K562 (cell line): ENCODE data around the gene PIK3CG. TPM values are rescaled to one million over a fixed set of nuclear protein-coding genes. Genes with fewer than 3 reads are reported as not detected.

Experiments used
- HMG20B ChIP-seq: fragments of 250-450 bp; sonication (Bioruptor Pico); IDR thresholded peaks from 2 replicates; pipeline ENCODE4 v1.5.0; 2021; ENCODE audit warnings: mild to moderate bottlenecking
- SNIP1 ChIP-seq: fragments of 450-650 bp; IDR thresholded peaks from 2 replicates; pipeline ENCODE4 v1.7.1; 2017; ENCODE audit warnings: low read depth, mild to moderate bottlenecking
- SREBF2 ChIP-seq: sonication (generic); formaldehyde crosslinking; IDR thresholded peaks from 2 replicates; pipeline ENCODE4 v1.4.0; 2020; ENCODE audit warnings: mild to moderate bottlenecking, missing genetic modification reagents
- STAT5B ChIP-seq: fragments of 250-450 bp; sonication (Bioruptor Pico); IDR thresholded peaks from 2 replicates; pipeline ENCODE4 v1.8.0; 2021; ENCODE audit warnings: mild to moderate bottlenecking, inconsistent platforms
- TFAM ChIP-seq: fragments of 250-450 bp; sonication (Bioruptor Pico); conservative IDR thresholded peaks from 2 replicates; pipeline ENCODE4 v1.5.0; 2021; ENCODE audit warnings: mild to moderate bottlenecking, moderate library complexity
- ZFP1 ChIP-seq: fragments of 450-650 bp; formaldehyde crosslinking; IDR thresholded peaks from 2 replicates; pipeline ENCODE4 v1.4.0; 2020; ENCODE audit warnings: mild to moderate bottlenecking, mixed read lengths
- ZNF140 ChIP-seq: fragments of 250-450 bp; sonication (Bioruptor Pico); IDR thresholded peaks from 2 replicates; pipeline ENCODE4 v1.8.0; 2021; ENCODE audit warnings: moderate library complexity, mild to moderate bottlenecking, inconsistent platforms
- ZNF589 ChIP-seq: fragments of 200-800 bp; sonication (Bioruptor generic); IDR thresholded peaks from 2 replicates; pipeline ENCODE4 v1.6.1; 2016; ENCODE audit warnings: low read depth, missing genetic modification characterization, missing compliant biosample characterization
- polyA plus RNA-seq, 8 experiments: library from polyadenylated mRNA; depleted of rRNA in 4 of 8; stranded (reverse) in 5 of 8; unstranded in 3 of 8; fragments of >200 nt; fragmentation: Nextera tagmentation in 2 of 8; fragmentation: Illumina TruSeq in 1 of 8; extraction: Ambion mirVana in 2 of 8; extraction: Trizol in 1 of 8; gene quantifications; 2 replicates each; pipeline versions ENCODE4 v1.2.1 to v1.2.3, GENCODE V29; 2011 to 2014; ENCODE audit warnings: inconsistent platforms in 1 of 8, missing spikeins in 1 of 8
- total RNA-seq, 7 experiments: library from RNA; depleted of rRNA in 6 of 7; stranded (reverse); fragments of >200 nt in 6 of 7; fragmentation: Illumina TruSeq in 2 of 7; extraction: Trizol in 2 of 7; gene quantifications; 2 replicates each; pipeline versions ENCODE4 v1.2.1 to v1.2.3, GENCODE V29; 2011 to 2021; ENCODE audit warnings: low replicate concordance in 1 of 7
- TF ChIP-seq, protein P1 (sequence below): fragments of 200-600 bp; sonication (generic); IDR thresholded peaks from one replicate; pipeline ENCODE4 v1.6.1; 2012; ENCODE audit warnings: mild to moderate bottlenecking, low read depth, low read length, inconsistent platforms
- TF ChIP-seq, protein P2 (sequence below): fragments of 250-450 bp; sonication (Bioruptor Pico); IDR thresholded peaks from 2 replicates; pipeline ENCODE4 v1.5.1; 2021; ENCODE audit warnings: mild to moderate bottlenecking
- TF ChIP-seq, protein P3 (sequence below): sonication (generic); formaldehyde crosslinking; IDR thresholded peaks from 2 replicates; pipeline ENCODE4 v1.8.0; 2022; ENCODE audit warnings: missing genetic modification reagents, mild to moderate bottlenecking, moderate library complexity, borderline replicate concordance
- TF ChIP-seq, protein P4 (sequence below): fragments of 450-650 bp; formaldehyde crosslinking; IDR thresholded peaks from 2 replicates; pipeline ENCODE4 v1.4.0; 2020; ENCODE audit warnings: mild to moderate bottlenecking, mixed read lengths

PIK3CG gene
- total and polyA plus RNA-seq, 9 of the 15 experiments (the other 6 are each of a cell fraction or from before 2014, with no cell fraction given), result 5.3 to 42.5 (median 29.0) TPM

DNA sequence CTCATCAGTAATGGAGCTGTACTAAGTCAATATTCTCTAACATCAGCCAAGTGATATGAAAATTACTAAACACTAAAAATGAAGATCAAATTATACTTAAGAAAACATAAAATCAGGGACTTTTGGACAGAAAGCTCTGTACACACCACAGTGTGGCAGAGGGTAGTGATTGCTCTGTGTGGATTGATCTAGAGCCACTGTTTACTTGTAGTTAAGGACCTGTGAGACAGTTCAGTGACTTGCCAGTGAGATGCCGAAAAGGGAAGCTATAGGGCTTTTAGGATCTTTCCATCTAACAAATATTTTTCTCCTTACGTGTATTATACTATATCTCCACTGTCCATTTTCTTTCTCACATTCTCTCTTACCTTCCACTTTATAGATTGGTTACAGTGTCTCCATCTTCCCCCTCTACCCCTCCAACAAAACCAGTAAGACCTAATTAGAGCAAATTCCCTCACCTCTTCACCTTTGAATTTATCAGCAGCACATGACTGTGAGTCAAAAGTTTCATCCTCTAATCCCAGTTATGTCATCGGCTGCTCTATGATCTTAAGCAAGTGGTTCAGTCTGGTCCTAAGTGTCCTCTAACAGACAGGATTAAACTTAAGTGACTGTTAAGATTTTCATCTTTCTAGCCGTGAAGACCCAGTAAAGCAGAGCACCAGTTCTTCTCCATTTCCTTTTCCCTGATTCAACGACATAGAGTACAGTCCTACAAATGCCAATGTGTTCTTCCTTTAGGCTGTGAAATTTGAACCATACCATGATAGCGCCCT, 6.9 kb downstream of the PIK3CG start (continued):
- TF ChIP-seq TFAM (CRISPR knock-in tag), result no peak
- TF ChIP-seq HMG20B, result no peak
- no peak for TF ChIP-seq STAT5B (CRISPR knock-in tag)
- TF ChIP-seq SNIP1, result no peak
- TF ChIP-seq, protein P1, sequence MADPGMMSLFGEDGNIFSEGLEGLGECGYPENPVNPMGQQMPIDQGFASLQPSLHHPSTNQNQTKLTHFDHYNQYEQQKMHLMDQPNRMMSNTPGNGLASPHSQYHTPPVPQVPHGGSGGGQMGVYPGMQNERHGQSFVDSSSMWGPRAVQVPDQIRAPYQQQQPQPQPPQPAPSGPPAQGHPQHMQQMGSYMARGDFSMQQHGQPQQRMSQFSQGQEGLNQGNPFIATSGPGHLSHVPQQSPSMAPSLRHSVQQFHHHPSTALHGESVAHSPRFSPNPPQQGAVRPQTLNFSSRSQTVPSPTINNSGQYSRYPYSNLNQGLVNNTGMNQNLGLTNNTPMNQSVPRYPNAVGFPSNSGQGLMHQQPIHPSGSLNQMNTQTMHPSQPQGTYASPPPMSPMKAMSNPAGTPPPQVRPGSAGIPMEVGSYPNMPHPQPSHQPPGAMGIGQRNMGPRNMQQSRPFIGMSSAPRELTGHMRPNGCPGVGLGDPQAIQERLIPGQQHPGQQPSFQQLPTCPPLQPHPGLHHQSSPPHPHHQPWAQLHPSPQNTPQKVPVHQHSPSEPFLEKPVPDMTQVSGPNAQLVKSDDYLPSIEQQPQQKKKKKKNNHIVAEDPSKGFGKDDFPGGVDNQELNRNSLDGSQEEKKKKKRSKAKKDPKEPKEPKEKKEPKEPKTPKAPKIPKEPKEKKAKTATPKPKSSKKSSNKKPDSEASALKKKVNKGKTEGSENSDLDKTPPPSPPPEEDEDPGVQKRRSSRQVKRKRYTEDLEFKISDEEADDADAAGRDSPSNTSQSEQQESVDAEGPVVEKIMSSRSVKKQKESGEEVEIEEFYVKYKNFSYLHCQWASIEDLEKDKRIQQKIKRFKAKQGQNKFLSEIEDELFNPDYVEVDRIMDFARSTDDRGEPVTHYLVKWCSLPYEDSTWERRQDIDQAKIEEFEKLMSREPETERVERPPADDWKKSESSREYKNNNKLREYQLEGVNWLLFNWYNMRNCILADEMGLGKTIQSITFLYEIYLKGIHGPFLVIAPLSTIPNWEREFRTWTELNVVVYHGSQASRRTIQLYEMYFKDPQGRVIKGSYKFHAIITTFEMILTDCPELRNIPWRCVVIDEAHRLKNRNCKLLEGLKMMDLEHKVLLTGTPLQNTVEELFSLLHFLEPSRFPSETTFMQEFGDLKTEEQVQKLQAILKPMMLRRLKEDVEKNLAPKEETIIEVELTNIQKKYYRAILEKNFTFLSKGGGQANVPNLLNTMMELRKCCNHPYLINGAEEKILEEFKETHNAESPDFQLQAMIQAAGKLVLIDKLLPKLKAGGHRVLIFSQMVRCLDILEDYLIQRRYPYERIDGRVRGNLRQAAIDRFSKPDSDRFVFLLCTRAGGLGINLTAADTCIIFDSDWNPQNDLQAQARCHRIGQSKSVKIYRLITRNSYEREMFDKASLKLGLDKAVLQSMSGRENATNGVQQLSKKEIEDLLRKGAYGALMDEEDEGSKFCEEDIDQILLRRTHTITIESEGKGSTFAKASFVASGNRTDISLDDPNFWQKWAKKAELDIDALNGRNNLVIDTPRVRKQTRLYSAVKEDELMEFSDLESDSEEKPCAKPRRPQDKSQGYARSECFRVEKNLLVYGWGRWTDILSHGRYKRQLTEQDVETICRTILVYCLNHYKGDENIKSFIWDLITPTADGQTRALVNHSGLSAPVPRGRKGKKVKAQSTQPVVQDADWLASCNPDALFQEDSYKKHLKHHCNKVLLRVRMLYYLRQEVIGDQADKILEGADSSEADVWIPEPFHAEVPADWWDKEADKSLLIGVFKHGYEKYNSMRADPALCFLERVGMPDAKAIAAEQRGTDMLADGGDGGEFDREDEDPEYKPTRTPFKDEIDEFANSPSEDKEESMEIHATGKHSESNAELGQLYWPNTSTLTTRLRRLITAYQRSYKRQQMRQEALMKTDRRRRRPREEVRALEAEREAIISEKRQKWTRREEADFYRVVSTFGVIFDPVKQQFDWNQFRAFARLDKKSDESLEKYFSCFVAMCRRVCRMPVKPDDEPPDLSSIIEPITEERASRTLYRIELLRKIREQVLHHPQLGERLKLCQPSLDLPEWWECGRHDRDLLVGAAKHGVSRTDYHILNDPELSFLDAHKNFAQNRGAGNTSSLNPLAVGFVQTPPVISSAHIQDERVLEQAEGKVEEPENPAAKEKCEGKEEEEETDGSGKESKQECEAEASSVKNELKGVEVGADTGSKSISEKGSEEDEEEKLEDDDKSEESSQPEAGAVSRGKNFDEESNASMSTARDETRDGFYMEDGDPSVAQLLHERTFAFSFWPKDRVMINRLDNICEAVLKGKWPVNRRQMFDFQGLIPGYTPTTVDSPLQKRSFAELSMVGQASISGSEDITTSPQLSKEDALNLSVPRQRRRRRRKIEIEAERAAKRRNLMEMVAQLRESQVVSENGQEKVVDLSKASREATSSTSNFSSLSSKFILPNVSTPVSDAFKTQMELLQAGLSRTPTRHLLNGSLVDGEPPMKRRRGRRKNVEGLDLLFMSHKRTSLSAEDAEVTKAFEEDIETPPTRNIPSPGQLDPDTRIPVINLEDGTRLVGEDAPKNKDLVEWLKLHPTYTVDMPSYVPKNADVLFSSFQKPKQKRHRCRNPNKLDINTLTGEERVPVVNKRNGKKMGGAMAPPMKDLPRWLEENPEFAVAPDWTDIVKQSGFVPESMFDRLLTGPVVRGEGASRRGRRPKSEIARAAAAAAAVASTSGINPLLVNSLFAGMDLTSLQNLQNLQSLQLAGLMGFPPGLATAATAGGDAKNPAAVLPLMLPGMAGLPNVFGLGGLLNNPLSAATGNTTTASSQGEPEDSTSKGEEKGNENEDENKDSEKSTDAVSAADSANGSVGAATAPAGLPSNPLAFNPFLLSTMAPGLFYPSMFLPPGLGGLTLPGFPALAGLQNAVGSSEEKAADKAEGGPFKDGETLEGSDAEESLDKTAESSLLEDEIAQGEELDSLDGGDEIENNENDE, result no peak
- TF ChIP-seq, protein P2, sequence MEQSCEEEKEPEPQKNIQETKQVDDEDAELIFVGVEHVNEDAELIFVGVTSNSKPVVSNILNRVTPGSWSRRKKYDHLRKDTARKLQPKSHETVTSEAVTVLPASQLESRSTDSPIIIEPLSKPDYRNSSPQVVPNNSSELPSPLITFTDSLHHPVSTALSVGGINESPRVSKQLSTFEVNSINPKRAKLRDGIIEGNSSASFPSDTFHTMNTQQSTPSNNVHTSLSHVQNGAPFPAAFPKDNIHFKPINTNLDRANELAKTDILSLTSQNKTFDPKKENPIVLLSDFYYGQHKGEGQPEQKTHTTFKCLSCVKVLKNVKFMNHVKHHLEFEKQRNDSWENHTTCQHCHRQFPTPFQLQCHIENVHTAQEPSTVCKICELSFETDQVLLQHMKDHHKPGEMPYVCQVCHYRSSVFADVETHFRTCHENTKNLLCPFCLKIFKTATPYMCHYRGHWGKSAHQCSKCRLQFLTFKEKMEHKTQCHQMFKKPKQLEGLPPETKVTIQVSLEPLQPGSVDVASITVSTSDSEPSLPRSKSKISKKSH (CRISPR knock-in tag), result no peak
- TF ChIP-seq ZNF589 (CRISPR knock-in tag), result no peak; the same call in 1 of the 2 replicates
- TF ChIP-seq ZNF140 (CRISPR knock-in tag), result no peak
- TF ChIP-seq SREBF2 (CRISPR knock-in tag), result no peak
- TF ChIP-seq, protein P3, sequence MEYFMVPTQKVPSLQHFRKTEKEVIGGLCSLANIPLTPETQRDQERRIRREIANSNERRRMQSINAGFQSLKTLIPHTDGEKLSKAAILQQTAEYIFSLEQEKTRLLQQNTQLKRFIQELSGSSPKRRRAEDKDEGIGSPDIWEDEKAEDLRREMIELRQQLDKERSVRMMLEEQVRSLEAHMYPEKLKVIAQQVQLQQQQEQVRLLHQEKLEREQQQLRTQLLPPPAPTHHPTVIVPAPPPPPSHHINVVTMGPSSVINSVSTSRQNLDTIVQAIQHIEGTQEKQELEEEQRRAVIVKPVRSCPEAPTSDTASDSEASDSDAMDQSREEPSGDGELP, result no peak
- TF ChIP-seq, protein P4, sequence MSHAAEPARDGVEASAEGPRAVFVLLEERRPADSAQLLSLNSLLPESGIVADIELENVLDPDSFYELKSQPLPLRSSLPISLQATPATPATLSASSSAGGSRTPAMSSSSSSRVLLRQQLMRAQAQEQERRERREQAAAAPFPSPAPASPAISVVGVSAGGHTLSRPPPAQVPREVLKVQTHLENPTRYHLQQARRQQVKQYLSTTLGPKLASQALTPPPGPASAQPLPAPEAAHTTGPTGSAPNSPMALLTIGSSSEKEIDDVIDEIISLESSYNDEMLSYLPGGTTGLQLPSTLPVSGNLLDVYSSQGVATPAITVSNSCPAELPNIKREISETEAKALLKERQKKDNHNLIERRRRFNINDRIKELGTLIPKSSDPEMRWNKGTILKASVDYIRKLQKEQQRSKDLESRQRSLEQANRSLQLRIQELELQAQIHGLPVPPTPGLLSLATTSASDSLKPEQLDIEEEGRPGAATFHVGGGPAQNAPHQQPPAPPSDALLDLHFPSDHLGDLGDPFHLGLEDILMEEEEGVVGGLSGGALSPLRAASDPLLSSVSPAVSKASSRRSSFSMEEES (CRISPR knock-in tag), result no peak
- TF ChIP-seq ZFP1 (CRISPR knock-in tag), result no peak
